Measurements from ENCODE around the gene HLA-E.
A peak's percentile ranks its signal among the peaks of the same experiment; 100 is the strongest.
"Not testable (repeated sequence)": the region's sequence is repeated elsewhere in the genome, so short reads cannot be mapped to it uniquely, and the experiment has no call there.

The HLA-E gene

DNA sequence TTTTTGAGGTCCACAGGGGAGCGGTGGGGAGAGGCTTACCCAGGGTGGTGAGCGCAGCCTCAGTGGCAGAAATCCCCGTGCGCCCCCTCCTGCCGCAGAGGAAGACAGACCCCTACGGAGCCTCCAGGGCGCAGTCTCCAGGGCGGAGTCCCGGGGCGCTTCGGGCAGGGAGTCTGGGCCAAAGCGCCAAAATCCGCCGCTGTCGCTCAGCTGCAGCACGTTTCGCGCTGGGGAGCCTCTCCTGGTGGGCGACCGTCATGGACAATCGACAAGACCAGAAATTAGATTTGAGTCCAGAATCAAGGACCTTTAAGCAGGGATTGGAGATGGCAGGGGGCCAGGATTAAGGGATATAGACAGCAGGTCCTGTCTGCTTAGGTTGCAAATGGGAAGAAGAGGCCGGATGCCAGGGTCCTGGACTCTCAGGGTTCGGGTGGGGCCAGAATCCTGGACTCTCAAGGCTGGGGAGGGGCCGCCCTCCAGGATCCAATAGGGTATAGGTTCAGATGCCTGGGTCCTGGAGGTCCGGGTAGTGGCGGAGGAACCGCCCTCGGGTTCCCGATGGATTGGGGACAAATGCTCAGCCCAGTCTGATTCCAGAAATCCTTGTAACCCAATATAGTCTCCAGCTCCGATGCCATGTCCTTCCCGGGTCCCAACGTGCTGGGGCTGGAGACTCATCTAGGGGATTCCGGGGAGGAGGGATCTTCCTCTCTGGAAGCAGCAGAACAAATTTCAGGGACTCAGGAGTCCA lies 7.9 kb upstream of the HLA-E start:
- DNase-seq (ENCODE audit: low spot score): no peak

DNA sequence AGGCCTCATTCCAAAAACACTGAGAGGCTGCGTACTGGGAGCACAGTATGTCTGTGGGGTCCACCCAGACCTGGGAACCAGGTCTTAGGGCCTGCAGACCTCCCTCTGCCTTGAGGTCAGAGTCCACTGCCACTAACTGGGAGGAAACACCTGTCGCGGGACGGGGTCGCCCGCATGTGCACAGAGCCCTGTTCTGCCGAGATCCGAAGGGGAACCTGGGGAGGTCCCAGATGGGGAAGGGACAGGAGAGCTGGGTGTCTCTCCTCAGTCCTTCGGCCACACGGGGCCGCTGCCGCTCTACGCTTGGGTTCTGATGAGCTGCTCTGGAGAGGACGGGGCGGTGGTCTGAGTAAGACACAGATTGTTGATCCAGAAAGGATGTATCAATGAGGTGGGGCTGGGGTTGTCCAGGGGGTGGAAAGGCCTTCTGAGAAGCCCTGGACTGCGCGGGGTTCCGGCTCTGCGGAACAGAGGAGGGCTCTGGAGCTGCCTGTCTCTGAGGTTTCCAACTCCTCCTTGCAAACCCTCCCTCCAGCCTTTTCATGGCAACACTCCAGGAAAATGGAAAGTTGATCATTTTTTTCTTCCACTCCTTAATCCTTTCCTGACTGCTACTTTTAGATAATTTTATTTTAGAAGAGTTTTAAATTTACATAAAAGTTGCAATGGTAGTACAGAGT lies 7.2 kb upstream of the HLA-E start:
- peak; percentile 79 for DNase-seq (ENCODE audit: low spot score)

DNA sequence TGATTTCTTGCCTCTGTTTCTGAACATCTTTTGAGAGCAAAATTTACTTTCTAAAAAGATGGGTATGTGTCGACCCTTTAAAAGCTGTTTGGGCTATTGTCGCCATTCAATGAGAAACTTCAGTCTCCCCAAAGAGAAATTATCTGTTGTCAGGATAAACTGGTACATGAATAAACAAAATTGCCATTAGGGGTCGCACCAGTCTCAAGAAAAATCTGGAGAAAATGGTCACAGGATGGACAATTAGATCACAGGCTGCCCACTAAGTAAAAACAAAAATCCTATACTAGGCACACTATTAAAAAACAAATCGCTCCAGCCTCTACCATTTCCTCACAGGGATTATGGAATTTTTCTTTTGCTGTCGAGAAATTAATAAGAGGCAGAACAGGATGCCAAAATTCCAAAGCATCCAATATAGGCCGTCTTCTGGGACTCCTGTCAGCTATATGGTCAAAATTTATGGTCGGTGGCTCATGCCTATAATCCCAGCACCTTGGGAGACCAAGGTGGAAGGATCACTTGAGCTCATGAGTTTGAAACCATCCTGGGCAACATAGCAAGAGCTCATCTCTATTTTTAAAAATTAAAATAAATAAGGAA lies 5.5 kb upstream of the HLA-E start:
- peak; percentile 59 for DNase-seq (ENCODE audit: low spot score)

DNA sequence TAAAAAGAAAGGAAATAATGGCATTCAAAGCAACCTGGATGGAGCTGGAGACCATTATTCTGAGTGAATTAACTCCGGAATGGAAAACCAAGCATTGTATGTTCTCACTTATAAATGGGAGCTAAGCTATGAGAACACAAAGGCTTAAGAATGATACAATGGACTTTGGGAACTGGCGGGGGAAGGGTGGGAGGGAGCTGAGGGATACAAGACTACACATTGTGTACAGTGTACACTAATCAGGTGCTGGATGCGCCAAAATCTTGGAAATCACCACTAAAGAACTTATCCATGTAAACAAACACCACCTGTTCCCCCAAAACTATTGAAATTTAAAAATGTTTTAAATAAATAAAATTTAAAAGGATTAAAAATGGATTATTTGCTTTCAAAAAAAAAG lies 4.1 kb upstream of the HLA-E start:
- no peak for DNase-seq (ENCODE audit: low spot score)

DNA sequence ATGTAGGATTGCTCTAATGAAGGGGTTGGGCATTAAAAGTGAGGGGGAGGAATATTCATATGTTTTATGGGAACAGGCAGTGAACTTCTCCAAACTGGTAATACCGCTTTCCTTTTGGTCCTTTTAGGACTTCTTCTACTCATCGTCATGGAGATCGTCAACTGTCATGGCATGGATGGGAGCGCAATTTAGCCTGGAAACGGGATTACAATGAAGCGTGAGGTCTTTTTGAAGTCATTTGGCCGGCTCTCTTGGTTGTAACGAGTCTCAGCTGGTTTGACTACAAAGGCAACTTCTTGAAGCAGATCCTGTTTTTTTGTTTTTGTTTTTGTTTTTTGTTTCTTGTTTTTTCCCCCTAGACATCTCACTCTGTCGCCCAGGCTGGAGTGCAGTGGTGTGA lies 1.4 kb upstream of the HLA-E start:
- no peak for DNase-seq (ENCODE audit: low spot score)

DNA sequence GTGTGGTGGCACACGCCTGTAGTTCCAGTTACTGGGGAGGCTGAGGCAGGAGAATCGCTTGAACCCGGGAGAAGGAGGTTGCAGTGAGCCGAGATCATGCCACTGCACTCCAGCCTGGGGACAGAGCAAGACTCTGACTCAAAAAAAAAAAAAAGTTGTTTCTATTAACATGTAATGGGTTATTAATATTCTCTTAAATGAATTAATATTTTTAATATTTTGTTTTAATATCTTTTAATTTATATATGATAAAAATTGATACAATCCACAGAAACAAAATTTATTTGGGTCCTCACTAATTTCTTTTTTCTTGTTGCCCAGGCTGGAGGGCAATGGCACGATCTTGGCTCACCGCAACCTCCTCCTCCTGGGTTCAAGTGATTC lies 620 bp upstream of the HLA-E start:
- not testable (repeated sequence) for DNase-seq (ENCODE audit: low spot score)

DNA sequence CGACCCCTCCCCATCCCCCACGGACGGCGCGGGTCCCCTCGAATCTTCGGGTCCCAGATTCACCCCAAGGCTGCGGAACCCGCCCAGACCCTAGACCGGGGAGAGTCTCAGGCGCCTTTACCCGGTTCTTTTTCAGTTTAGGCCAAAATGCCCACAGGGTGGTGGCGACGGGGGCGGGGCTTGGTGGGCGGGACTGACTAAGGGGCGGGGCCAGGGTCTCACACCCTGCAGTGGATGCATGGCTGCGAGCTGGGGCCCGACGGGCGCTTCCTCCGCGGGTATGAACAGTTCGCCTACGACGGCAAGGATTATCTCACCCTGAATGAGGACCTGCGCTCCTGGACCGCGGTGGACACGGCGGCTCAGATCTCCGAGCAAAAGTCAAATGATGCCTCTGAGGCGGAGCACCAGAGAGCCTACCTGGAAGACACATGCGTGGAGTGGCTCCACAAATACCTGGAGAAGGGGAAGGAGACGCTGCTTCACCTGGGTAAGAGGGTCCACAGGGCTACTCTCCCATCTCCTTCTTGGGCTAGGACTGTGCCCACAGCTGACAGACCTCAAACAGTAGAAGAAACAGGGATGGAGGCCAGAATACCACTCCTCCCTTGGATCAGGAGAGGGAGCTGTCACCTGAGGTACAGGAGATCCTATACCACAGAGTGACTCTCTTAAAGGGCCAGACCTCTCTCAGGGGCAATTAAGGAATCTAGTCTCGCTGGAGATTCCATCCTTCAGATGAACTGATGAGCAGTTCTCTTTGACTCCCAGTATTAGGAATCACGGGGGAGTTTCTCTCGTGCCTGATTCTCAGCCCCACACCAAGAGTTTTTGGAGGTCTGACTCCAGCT lies 942 bp downstream of the HLA-E start:
- peak; percentile 92 for DNase-seq (ENCODE audit: low spot score)

DNA sequence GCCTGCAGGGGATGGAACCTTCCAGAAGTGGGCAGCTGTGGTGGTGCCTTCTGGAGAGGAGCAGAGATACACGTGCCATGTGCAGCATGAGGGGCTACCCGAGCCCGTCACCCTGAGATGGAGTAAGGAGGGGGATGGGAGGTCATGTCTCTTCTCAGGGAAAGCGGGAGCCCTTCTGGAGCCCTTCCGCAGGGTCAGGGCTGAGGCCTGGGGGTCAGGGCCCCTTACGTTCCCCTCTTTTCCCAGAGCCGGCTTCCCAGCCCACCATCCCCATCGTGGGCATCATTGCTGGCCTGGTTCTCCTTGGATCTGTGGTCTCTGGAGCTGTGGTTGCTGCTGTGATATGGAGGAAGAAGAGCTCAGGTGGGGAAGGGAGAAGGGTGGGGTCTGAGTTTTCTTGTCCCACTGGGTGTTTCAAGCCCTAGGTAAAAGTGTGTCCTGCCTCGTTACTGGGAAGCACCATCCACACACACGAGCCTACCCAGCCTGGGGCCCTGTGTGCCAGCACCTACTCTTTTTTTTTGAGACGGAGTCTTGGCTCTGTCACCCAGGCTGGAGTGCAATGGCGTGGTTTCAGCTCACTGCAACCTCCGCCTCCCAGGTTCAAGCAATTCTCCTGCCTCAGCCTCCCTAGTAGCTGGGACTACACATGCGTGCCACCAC lies 2.1 kb downstream of the HLA-E start:
- DNase-seq (ENCODE audit: low spot score): not testable (repeated sequence)

DNA sequence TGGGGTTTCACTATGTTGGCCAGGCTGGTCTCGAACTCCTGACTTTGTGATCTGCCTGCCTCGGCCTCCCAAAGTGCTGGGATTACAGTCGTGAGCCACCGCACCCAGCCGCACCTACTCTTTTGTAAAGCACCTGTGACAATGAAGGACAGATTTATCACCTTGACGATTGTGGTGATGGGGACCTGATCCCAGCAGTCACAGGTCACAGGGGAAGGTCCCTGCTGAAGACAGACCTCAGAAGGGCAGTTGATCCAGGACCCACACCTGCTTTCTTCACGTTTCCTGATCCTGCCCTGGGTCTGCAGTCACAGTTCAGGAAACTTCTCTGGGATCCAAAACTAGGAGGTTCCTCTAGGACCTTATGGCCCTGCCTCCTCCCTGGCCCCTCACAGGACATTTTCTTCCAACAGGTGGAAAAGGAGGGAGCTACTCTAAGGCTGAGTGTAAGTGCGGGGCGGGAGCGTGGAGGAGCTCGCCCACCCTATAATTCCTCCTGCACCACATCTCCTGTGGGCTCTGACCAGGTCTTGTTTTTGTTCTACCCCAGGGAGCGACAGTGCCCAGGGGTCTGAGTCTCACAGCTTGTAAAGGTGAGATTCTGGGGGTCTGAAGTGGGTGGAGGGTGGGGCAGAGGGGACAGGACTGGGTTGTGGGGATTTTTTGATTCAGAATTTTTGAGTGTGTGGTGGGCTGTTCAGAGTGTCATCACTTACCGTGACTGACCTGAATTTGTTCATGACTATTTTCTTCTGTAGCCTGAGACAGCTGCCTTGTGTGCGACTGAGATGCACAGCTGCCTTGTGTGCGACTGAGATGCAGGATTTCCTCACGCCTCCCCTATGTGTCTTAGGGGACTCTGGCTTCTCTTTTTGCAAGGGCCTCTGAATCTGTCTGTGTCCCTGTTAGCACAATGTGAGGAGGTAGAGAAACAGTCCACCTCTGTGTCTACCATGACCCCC lies 3.0 kb downstream of the HLA-E start:
- no peak for DNase-seq (ENCODE audit: low spot score)

DNA sequence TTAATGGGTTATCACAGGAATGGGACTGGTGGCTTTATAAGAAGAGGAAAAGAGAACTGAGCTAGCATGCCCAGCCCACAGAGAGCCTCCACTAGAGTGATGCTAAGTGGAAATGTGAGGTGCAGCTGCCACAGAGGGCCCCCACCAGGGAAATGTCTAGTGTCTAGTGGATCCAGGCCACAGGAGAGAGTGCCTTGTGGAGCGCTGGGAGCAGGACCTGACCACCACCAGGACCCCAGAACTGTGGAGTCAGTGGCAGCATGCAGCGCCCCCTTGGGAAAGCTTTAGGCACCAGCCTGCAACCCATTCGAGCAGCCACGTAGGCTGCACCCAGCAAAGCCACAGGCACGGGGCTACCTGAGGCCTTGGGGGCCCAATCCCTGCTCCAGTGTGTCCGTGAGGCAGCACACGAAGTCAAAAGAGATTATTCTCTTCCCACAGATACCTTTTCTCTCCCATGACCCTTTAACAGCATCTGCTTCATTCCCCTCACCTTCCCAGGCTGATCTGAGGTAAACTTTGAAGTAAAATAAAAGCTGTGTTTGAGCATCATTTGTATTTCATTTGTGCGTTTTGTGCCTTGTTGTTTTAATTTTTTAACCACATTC lies 4.4 kb downstream of the HLA-E start:
- DNase-seq (ENCODE audit: low spot score): no peak

DNA sequence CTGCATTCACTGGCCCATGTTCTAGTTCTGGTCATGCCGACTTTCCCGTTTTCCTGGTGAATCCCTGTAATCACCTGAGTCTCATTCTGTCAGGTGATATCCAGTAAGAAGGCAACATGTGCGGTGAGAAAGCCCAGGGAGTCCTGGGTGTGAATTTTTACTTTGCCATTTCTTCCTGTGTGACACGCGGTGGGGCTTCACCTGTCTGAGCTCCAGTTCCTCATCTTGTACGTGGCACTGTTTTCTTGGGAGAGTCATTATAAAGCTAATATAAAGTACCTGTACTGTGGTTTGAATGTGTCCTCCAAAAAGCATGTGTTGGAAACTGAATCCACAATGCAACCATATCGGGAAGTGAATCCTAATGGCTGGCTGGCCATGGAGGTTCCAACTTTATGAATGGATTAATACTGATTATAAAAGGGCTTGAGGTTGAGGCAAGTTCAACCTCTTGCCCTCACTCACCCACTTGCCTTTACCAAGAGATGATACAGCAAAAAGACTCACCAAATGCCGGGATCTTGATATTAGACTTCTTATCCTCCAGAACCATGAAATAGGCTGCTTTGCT lies 5.1 kb downstream of the HLA-E start:
- DNase-seq (ENCODE audit: low spot score): no peak

DNA sequence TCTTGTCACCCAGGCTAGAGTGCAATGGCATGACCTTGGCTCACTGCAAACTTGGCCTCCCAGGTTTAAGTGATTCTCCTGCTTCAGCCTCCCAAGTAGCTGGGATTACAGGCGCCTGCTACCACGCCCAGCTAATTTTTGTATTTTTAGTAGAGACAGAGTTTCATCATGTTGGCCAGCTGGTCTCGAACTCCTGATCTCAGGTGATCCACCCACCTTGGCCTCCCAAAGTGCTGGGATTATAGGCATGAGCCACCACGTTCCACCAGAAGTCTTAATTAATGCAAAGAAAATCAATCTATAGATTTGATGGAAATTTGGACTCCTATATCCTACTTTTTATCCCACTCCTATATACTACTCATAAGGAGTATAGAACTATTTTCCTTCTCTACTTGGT lies 5.8 kb downstream of the HLA-E start:
- DNase-seq (ENCODE audit: low spot score): not testable (repeated sequence)

DNA sequence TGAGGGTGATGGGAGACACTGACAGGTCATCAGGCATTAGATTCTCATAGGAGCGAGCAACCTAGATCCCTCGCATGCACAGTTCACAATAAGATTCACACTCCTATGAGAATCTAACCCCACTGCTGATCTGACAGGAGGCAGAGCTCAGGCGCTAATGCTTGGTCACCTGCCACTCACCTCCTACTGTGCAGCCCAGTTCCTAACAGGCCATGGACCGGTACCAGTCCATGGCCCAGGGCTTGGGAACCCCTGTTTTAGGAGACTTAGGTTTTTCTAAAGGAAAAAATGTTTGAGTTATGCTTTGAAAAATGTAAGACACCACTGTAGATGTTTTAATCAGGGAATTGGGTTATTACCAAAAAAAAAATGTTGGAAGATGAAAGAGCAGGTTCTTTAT lies 6.7 kb downstream of the HLA-E start:
- DNase-seq (ENCODE audit: low spot score): no peak

DNA sequence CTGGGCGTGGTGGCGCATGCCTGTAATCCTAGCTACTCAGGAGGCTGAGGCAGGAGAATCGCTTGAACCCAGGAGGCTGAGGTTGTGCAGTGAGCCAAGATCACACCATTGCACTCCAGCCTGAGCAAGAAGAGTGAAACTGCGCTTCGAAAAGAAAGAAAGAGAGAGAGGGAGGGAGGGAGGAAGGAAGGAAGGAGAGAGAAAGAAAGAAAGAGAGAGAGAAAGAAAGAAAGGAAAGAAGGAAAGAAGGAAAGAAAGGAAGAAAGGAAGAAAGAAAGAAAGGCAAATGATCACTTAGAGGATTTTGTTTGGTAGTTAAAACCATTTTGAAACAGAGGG lies 7.9 kb downstream of the HLA-E start:
- DNase-seq (ENCODE audit: low spot score): not testable (repeated sequence)

DNA sequence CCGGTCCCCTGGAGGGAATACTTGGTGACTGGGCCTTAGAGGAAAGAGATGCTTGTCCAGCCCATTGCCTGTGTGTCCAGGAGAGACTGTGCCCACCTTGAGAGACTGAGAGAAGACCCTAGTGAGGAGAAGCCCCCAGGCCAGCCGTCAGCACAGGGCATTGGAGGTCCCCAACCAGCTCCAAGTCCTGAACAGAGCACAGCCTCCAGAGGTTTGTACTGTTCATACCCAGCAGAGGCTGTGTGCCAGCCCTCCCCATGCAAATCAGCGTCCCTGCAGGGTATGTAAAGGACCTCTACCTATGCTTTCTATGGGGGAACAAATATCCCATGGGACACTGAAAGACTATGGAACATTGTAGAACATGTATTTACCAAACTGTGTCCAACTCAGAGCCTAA lies 8.4 kb downstream of the HLA-E start:
- no peak for DNase-seq (ENCODE audit: low spot score)

DNA sequence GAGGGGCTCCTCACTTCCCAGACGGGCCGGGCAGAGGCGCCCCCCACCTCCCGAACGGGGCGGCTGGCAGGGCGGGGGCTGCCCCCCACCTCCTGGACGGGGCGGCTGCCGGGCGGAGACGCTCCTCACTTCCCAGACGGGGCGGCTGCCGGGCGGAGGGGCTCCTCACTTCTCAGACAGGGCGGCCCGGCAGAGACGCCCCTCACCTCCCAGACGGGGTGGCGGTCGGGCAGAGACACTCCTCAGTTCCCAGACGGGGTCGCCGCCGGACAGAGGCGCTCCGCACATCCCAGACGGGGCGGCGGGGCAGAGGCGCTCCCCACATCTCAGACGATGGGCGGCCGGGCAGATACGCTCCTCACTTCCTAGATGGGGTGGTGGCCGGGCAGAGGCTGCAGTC lies 9.4 kb downstream of the HLA-E start:
- DNase-seq (ENCODE audit: low spot score): not testable (repeated sequence)

DNA sequence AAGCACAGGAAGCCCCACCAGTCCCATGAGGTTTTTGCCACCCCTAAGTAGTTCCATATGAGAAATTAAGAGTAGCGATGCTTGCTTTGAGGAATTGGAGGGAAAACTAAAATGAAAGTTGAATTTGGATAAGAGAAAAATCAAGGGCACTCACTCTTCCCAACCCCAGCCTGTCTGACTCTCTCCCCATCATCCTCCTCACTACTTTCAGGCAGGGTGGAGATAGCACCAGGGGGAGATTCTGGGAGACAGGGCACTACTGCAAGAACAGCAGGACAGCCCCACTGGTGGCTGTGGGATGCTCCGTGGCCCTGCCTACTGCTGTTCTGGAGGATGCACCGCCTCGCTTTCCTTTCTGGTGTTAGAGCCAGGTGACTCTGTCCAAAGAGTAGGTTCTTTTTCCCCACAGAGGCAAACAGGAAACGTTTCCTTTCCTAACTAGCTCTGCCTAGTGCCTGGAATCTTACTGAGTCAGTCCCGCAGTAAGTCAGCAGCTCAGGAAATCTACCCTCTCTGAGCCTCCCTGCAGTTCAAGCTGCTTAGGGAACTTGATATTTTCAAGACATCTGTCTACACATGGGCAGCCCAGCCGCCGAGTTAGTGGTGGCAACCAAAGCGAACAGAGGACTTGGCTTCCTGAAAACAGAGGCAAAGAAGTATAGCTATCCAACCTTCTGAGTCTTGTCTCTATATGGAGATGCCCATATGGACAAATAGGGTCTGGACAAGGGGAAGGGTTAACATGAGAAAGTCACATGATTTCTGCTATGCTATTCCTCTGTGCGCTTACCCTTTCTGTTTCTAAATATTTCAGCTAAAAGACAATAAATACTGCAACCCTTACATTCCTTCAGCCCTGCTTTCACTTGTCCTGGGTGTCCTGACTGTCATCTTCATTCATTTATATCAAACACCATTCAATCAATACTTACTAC lies 11.4 kb downstream of the HLA-E start:
- peak; percentile 23 for DNase-seq (ENCODE audit: low spot score)

DNA sequence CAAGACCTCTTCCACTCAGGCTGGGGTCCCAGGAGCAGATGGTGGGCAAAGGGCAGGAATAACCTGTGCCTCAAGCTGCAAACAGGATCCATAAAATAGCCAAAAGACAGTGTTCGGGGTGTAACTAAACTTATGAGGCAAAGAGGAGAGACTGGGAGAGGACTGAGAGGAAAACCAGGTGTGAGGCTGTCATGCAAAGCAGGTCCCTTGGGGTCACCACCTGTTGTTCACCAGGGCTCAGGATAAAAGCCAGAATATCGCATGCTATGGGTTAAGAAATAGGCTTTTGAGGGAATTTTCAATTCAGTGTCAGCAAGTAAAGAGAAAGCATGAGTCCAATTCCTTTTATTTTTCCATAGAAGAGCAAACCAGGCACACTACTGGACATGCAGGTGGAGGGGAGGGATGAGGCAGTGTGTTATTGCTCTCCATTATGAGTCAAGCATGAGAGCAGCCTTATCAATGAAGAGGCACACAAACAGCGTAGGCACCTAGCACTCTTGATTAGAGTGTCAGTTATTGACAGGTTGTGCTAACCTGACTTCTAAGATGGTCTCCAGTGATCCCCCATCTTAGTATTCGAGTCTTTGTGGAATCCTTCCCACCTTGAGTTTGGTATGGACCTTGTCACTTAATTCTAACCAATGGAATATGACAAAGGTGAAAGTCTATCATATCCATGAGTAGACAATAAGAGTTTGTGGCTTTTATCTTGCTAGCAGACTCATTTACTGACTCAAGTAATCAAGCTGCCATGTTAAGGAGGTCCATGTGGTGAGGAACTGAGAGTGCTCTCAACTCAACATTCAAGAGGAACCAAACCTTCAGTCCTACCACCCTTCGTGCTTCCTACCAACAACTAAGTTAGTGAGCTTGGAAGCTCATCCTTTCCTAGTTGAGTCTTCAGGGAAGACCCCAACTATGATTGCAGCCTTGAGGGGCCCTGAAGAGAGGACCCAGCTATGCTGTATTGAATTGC lies 18.8 kb downstream of the HLA-E start:
- DNase-seq (ENCODE audit: low spot score): no peak
